BLaER1 treated with 17β-estradiol and CSF1 and Interleukin-3, amounts not matched to agents 10 nM and 100 nM (cell line): Measurements from ENCODE around the gene CTXND1.

Experiments
- H3K27ac ChIP-seq, 11 experiments: shearing (Covaris generic); formaldehyde crosslinking; 2 replicates each; pipeline ENCODE4 v1.8.1; 2022
- H3K27me3 ChIP-seq, 11 experiments: shearing (Covaris generic); formaldehyde crosslinking; 2 replicates each; pipeline ENCODE4 v1.8.1; 2022
- H3K36me3 ChIP-seq, 11 experiments: shearing (Covaris generic); formaldehyde crosslinking; 2 replicates each; pipeline ENCODE4 v1.8.1; 2022
- H3K4me1 ChIP-seq, 10 experiments: shearing (Covaris generic); formaldehyde crosslinking; 2 replicates each; pipeline ENCODE4 v1.8.1; 2022
- H3K4me2 ChIP-seq, 11 experiments: shearing (Covaris generic); formaldehyde crosslinking; 2 replicates each; pipeline ENCODE4 v1.8.1; 2022
- H3K4me3 ChIP-seq, 10 experiments: shearing (Covaris generic); formaldehyde crosslinking; 2 replicates each; pipeline ENCODE4 v1.8.1; 2022
- H3K9ac ChIP-seq, 11 experiments: shearing (Covaris generic); formaldehyde crosslinking; 2 replicates each; pipeline ENCODE4 v1.8.1; 2022
- H3K9me3 ChIP-seq, 11 experiments: shearing (Covaris generic); formaldehyde crosslinking; replicated peaks in 1 of 11; 2 replicates each; pipeline ENCODE4 v1.8.1; 2022
- H4K20me1 ChIP-seq, 11 experiments: shearing (Covaris generic); formaldehyde crosslinking; 2 replicates each; pipeline ENCODE4 v1.8.1; 2022
- Cebpa-rat ChIP-seq, 11 experiments: shearing (Covaris generic); IDR thresholded peaks; 2 replicates each; pipeline ENCODE4 v1.8.1; 2022

The CTXND1 gene

GRCh38 chr15:80266113-80266512 is 14.1 kb upstream of the CTXND1 start:
- no peak overlapping the region for H3K9ac ChIP-seq
- no peaks in the 10 kb centered on the region for H3K27me3 ChIP-seq
- no peaks in the 10 kb centered on the region for H4K20me1 ChIP-seq
- TF ChIP-seq Cebpa-rat (IDR thresholded peaks at IDR 0.05), result no peak
- no peak overlapping the region for H3K4me3 ChIP-seq
- no peak overlapping the region for H3K4me2 ChIP-seq
- H3K4me1 ChIP-seq, result no peaks in the 10 kb centered on the region
- H3K36me3 ChIP-seq, result no peaks in the 10 kb centered on the region
- H3K9me3 ChIP-seq, result no peaks in the 10 kb centered on the region
- no peak overlapping the region for H3K27ac ChIP-seq

GRCh38 chr15:80265021-80265420 is 13.0 kb upstream of the CTXND1 start:
- Histone ChIP-seq H3K36me3 (no peaks in the 10 kb centered on the region), H3K27ac (no peak overlapping the region), H3K4me3 (no peak overlapping the region), H4K20me1 (no peaks in the 10 kb centered on the region), H3K27me3 (no peaks in the 10 kb centered on the region), H3K4me2 (no peak overlapping the region), H3K4me1 (no peaks in the 10 kb centered on the region), H3K9ac (no peak overlapping the region), H3K9me3 (no peaks in the 10 kb centered on the region)
- no peak for TF ChIP-seq Cebpa-rat (IDR thresholded peaks at IDR 0.05)

- Histone ChIP-seq H3K4me3 (no peak overlapping the region), H3K9me3 (no peaks in the 10 kb centered on the region), H3K27me3 (no peaks in the 10 kb centered on the region), H4K20me1 (no peaks in the 10 kb centered on the region), H3K27ac (no peak overlapping the region), H3K36me3 (no peaks in the 10 kb centered on the region), H3K4me1 (no peaks in the 10 kb centered on the region), H3K4me2 (no peak overlapping the region), H3K9ac (no peak overlapping the region)
- no peak for TF ChIP-seq Cebpa-rat (IDR thresholded peaks at IDR 0.05)
These were observed 12.0 kb upstream of the CTXND1 start for GRCh38 chr15:80264031-80264430.

- H3K4me3 ChIP-seq, result no peak overlapping the region
- no peak overlapping the region for H3K27ac ChIP-seq
- H3K4me1 ChIP-seq, result no peaks in the 10 kb centered on the region
- TF ChIP-seq Cebpa-rat (IDR thresholded peaks at IDR 0.05), result no peak
- no peaks in the 10 kb centered on the region for H3K9me3 ChIP-seq
- H3K4me2 ChIP-seq, result no peak overlapping the region
- H4K20me1 ChIP-seq, result no peaks in the 10 kb centered on the region
- H3K36me3 ChIP-seq, result no peaks in the 10 kb centered on the region
- H3K9ac ChIP-seq, result no peak overlapping the region
- no peaks in the 10 kb centered on the region for H3K27me3 ChIP-seq
These were observed 8.5 kb upstream of the CTXND1 start for GRCh38 chr15:80260551-80260950.

- no peaks in the 10 kb centered on the region for H4K20me1 ChIP-seq
- no peak overlapping the region for H3K4me3 ChIP-seq
- no peaks in the 10 kb centered on the region for H3K4me1 ChIP-seq
- no peak overlapping the region for H3K9ac ChIP-seq
- no peaks in the 10 kb centered on the region for H3K27me3 ChIP-seq
- no peaks in the 10 kb centered on the region for H3K9me3 ChIP-seq
- H3K36me3 ChIP-seq, result no peaks in the 10 kb centered on the region
- H3K27ac ChIP-seq, result no peak overlapping the region
- TF ChIP-seq Cebpa-rat (IDR thresholded peaks at IDR 0.05), result no peak
- H3K4me2 ChIP-seq, result no peak overlapping the region
These were observed 8.0 kb upstream of the CTXND1 start for GRCh38 chr15:80259942-80260510.

GRCh38 chr15:80251428-80252120 is 439 bp downstream of the CTXND1 start:
- Histone ChIP-seq H3K9me3 (peaks cover 0 to 8% (median 0%) of the 10 kb centered on the region in 11 experiments; a peak in 3 of 22 replicates), H3K27me3 (peaks cover 45 to 55% (median 49%) of the 10 kb centered on the region in 11 experiments), H3K4me2 (peak overlapping the region; percentile 60 to 86 (median 70)), H3K9ac (peak overlapping the region in 3 of 11 experiments; percentile 19 to 37 (median 31); a peak in 4 of 22 replicates), H3K27ac (no peak overlapping the region), H4K20me1 (peaks cover 0 to 10% (median 0%) of the 10 kb centered on the region in 11 experiments; a peak in 5 of 22 replicates), H3K36me3 (no peaks in the 10 kb centered on the region), H3K4me1 (peaks cover 4 to 14% (median 8%) of the 10 kb centered on the region in 10 experiments; a peak in 13 of 20 replicates), H3K4me3 (peak overlapping the region in 9 of 10 experiments; percentile 29 to 62 (median 47); a peak in 17 of 20 replicates)
- TF ChIP-seq Cebpa-rat (IDR thresholded peaks at IDR 0.05), result no peak

- Histone ChIP-seq H4K20me1 (peaks cover 0 to 10% (median 0%) of the 10 kb centered on the region in 11 experiments; a peak in 5 of 22 replicates), H3K4me2 (no peak overlapping the region), H3K27ac (no peak overlapping the region), H3K4me3 (no peak overlapping the region), H3K36me3 (no peaks in the 10 kb centered on the region), H3K9ac (no peak overlapping the region), H3K27me3 (peaks cover 45 to 55% (median 49%) of the 10 kb centered on the region in 11 experiments), H3K9me3 (peaks cover 0 to 8% (median 0%) of the 10 kb centered on the region in 11 experiments; a peak in 3 of 22 replicates), H3K4me1 (peaks cover 4 to 14% (median 8%) of the 10 kb centered on the region in 10 experiments; a peak in 13 of 20 replicates)
- TF ChIP-seq Cebpa-rat (IDR thresholded peaks at IDR 0.05), result no peak
These were observed 1.2 kb downstream of the CTXND1 start for GRCh38 chr15:80250614-80251427.

- Histone ChIP-seq H4K20me1 (peaks cover 0 to 10% (median 0%) of the 10 kb centered on the region in 11 experiments; a peak in 5 of 22 replicates), H3K27me3 (peaks cover 45 to 55% (median 49%) of the 10 kb centered on the region in 11 experiments), H3K27ac (no peak overlapping the region), H3K9me3 (peaks cover 0 to 8% (median 0%) of the 10 kb centered on the region in 11 experiments; a peak in 3 of 22 replicates), H3K4me1 (peaks cover 4 to 14% (median 8%) of the 10 kb centered on the region in 10 experiments; a peak in 13 of 20 replicates), H3K36me3 (no peaks in the 10 kb centered on the region), H3K9ac (no peak overlapping the region), H3K4me3 (no peak overlapping the region), H3K4me2 (no peak overlapping the region)
- no peak for TF ChIP-seq Cebpa-rat (IDR thresholded peaks at IDR 0.05)
These were observed 2.0 kb downstream of the CTXND1 start for GRCh38 chr15:80249973-80250372.

GRCh38 chr15:80247320-80247719 is 4.7 kb downstream of the CTXND1 start:
- no peak for TF ChIP-seq Cebpa-rat (IDR thresholded peaks at IDR 0.05)
- H3K4me2 ChIP-seq, result no peak overlapping the region
- no peak overlapping the region for H3K27ac ChIP-seq
- H3K4me3 ChIP-seq, result no peak overlapping the region
- H3K27me3 ChIP-seq, result peaks cover 29 to 39% (median 34%) of the 10 kb centered on the region in 11 experiments
- peaks cover 6 to 34% (median 20%) of the 10 kb centered on the region in 10 experiments for H3K4me1 ChIP-seq
- no peak overlapping the region for H3K9ac ChIP-seq
- H3K9me3 ChIP-seq, result peaks cover 0 to 8% (median 0%) of the 10 kb centered on the region in 11 experiments; a peak in 3 of 22 replicates
- peaks cover 0 to 10% (median 0%) of the 10 kb centered on the region in 11 experiments; a peak in 5 of 22 replicates for H4K20me1 ChIP-seq
- no peaks in the 10 kb centered on the region for H3K36me3 ChIP-seq
